HG03196 (cell line): ENCODE results near the gene KCNN4.

Experiments used
- ATAC-seq: cut with Tn5 transposase; IDR thresholded peaks from one replicate; pipeline ENCODE4 v1.9.1; 2021; ENCODE audit not compliant: unreplicated experiment

KCNN4 gene

GRCh38 chr19:43799502-43800142 is 18.8 kb upstream of the KCNN4 start:
- ATAC-seq, result no peak

GRCh38 chr19:43798546-43799409 is 18.0 kb upstream of the KCNN4 start:
- no peak for ATAC-seq

- ATAC-seq, result no peak
Observed at GRCh38 chr19:43798026-43798545, 17.3 kb upstream of the KCNN4 start.

- no peak for ATAC-seq
Observed at GRCh38 chr19:43797556-43797955, 16.8 kb upstream of the KCNN4 start.

GRCh38 chr19:43797118-43797517 is 16.3 kb upstream of the KCNN4 start:
- no peak for ATAC-seq

- ATAC-seq, result no peak
Observed at GRCh38 chr19:43790587-43790986, 9.8 kb upstream of the KCNN4 start.

- ATAC-seq, result no peak
Observed at GRCh38 chr19:43789029-43789428, 8.3 kb upstream of the KCNN4 start.

- ATAC-seq, result no peak
Observed at GRCh38 chr19:43786665-43787064, 5.9 kb upstream of the KCNN4 start.

- no peak for ATAC-seq
Observed at GRCh38 chr19:43784981-43785808, 4.4 kb upstream of the KCNN4 start.

- no peak for ATAC-seq
Observed at GRCh38 chr19:43784241-43784980, 3.6 kb upstream of the KCNN4 start.

- no peak for ATAC-seq
Observed at GRCh38 chr19:43783636-43784035, 2.9 kb upstream of the KCNN4 start.

GRCh38 chr19:43782689-43783231 is 2.0 kb upstream of the KCNN4 start:
- ATAC-seq, result no peak

- no peak for ATAC-seq
Observed at GRCh38 chr19:43782311-43782660, 1.5 kb upstream of the KCNN4 start.

GRCh38 chr19:43781630-43782310 is 997 bp upstream of the KCNN4 start:
- ATAC-seq, result no peak

- ATAC-seq, result no peak
Observed at GRCh38 chr19:43779820-43780219, 953 bp downstream of the KCNN4 start.

- no peak for ATAC-seq
Observed at GRCh38 chr19:43779147-43779819, 1.5 kb downstream of the KCNN4 start.

- ATAC-seq, result no peak
Observed at GRCh38 chr19:43778651-43779050, 2.1 kb downstream of the KCNN4 start.

GRCh38 chr19:43777163-43777695 is 3.5 kb downstream of the KCNN4 start:
- no peak for ATAC-seq

- ATAC-seq, result no peak
Observed at GRCh38 chr19:43776286-43776685, 4.5 kb downstream of the KCNN4 start.
